Measurements from ENCODE around the gene SNAPC3. TPM values are rescaled to one million over a fixed set of nuclear protein-coding genes. Genes with fewer than 3 reads are reported as not detected.
"Not testable (repeated sequence)": the region's sequence is repeated elsewhere in the genome, so short reads cannot be mapped to it uniquely, and the experiment has no call there.

Gene SNAPC3
- total RNA-seq, 1 experiment from 2014 or later, result 21.9 TPM

DNA sequence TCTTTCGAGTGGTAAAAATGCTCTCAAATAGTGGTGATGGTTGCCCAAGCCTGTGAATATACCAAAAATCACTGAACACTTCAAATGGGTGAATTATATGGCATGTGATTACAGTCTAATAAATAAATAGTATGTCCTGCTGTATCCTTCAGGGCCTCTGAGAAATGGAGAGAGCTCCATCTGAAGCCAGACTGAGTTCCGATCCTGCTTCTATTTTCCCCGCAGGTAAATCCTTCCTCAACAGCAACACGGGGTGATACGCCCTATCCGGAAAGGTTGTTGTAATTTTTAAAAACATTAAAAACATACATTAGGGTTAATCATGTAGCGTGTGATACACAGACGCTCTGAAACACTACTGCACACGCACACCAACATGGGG, 695 bp upstream of the SNAPC3 start:
- DNase-seq (ENCODE audit: unreplicated experiment), result no peak
- Mint-ChIP-seq H3K4me1 (ENCODE audit: insufficient read depth, unreplicated experiment) (peaks cover 21% of the 10 kb centered on the region), H3K4me3 (ENCODE audit: unreplicated experiment) (peak overlapping the region; percentile 79), H3K9me3 (ENCODE audit: unreplicated experiment) (no peaks in the 10 kb centered on the region), H3K27ac (ENCODE audit: low read depth, unreplicated experiment) (peak overlapping the region; percentile 84), H3K27me3 (ENCODE audit: insufficient read depth, unreplicated experiment) (no peaks in the 10 kb centered on the region), H3K36me3 (ENCODE audit: insufficient read depth, unreplicated experiment) (peaks cover 26% of the 10 kb centered on the region)
- intact Hi-C loops (cut with micrococcal nuclease), result loop anchor here (1.0 to 2.0 kb wide), 2 partner anchors 115 to 185 kb away; partner anchors contain the start of gene TTC39B
- TF ChIP-seq, protein P1, sequence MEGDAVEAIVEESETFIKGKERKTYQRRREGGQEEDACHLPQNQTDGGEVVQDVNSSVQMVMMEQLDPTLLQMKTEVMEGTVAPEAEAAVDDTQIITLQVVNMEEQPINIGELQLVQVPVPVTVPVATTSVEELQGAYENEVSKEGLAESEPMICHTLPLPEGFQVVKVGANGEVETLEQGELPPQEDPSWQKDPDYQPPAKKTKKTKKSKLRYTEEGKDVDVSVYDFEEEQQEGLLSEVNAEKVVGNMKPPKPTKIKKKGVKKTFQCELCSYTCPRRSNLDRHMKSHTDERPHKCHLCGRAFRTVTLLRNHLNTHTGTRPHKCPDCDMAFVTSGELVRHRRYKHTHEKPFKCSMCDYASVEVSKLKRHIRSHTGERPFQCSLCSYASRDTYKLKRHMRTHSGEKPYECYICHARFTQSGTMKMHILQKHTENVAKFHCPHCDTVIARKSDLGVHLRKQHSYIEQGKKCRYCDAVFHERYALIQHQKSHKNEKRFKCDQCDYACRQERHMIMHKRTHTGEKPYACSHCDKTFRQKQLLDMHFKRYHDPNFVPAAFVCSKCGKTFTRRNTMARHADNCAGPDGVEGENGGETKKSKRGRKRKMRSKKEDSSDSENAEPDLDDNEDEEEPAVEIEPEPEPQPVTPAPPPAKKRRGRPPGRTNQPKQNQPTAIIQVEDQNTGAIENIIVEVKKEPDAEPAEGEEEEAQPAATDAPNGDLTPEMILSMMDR (IDR thresholded peaks at IDR 0.05; ENCODE audit: unreplicated experiment), result no peak
- BruUV-seq (replicated peaks), result TSS peak; percentile 90
- ChIA-PET CTCF (interaction anchor here (0.9 to 2.0 kb wide), 5 partner anchors 115 to 211 kb away, joined by 3 to 8 read pairs (median 6); partner anchors contain the start of gene TTC39B), POLR2A (interaction anchor here (0.7 to 4.5 kb wide), 10 partner anchors 9 to 178 kb away, joined by 3 to 48 read pairs (median 4); partner anchors contain the start of genes PSIP1 and TTC39B)

GRCh38 chr9:15423231-15423985, 732 bp downstream of the SNAPC3 start:
- Mint-ChIP-seq H3K36me3 (ENCODE audit: insufficient read depth, unreplicated experiment) (peaks cover 40% of the 10 kb centered on the region), H3K27ac (ENCODE audit: low read depth, unreplicated experiment) (peak overlapping the region; percentile 84)

DNA sequence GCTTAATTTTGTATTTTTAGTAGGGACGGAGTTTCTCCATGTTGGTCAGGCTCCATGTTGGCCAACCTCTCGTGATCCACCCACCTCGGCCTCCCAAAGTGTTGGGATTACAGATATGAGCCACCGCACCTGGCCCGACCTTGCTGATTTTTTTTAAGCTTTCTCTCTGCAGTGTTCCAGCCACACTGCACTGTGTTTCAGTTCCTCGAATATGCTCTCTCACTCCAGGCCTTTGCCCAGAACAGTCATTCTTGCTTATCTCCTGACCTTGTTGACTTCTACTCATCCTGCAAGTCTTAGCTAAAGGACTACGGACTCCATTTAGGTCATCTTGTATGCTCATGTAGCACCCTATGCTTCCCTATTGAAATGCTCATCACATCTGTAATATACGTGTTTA, 3.3 kb downstream of the SNAPC3 start:
- Mint-ChIP-seq H3K27ac (ENCODE audit: low read depth, unreplicated experiment) (peak overlapping the region; percentile 12), H3K9me3 (ENCODE audit: unreplicated experiment) (no peaks in the 10 kb centered on the region), H3K36me3 (ENCODE audit: insufficient read depth, unreplicated experiment) (peaks cover 41% of the 10 kb centered on the region), H3K4me3 (ENCODE audit: unreplicated experiment) (no peak overlapping the region), H3K4me1 (ENCODE audit: insufficient read depth, unreplicated experiment) (peaks cover 29% of the 10 kb centered on the region), H3K27me3 (ENCODE audit: insufficient read depth, unreplicated experiment) (no peaks in the 10 kb centered on the region)
- CTCF ChIA-PET, result interaction anchor here (0.6 to 1.6 kb wide), 4 partner anchors 9 to 1307 kb away, joined by 3 to 7 read pairs (median 3); no protein-coding TSS in a partner anchor
- TF ChIP-seq, protein P1 (IDR thresholded peaks at IDR 0.05; ENCODE audit: unreplicated experiment), result no peak
- no TSS peak for BruUV-seq (replicated peaks)
- POLR2A ChIA-PET, result no interaction called here
- intact Hi-C loops (cut with micrococcal nuclease), result no loop called here
- no peak for DNase-seq (ENCODE audit: unreplicated experiment)

More at GRCh38 chr9:15423231-15423985, 732 bp downstream of the SNAPC3 start:
- Mint-ChIP-seq H3K9me3 (ENCODE audit: unreplicated experiment) (no peaks in the 10 kb centered on the region), H3K4me3 (ENCODE audit: unreplicated experiment) (peak overlapping the region; percentile 79), H3K27me3 (ENCODE audit: insufficient read depth, unreplicated experiment) (no peaks in the 10 kb centered on the region), H3K4me1 (ENCODE audit: insufficient read depth, unreplicated experiment) (peaks cover 21% of the 10 kb centered on the region)
- no TSS peak for BruUV-seq (replicated peaks)
- intact Hi-C loops (cut with micrococcal nuclease), result loop anchor here (2.0 kb wide), 1 partner anchor 183 kb away; no protein-coding TSS in a partner anchor
- POLR2A ChIA-PET, result interaction anchor here (0.6 to 4.5 kb wide), 11 partner anchors 8 to 234 kb away, joined by 3 to 48 read pairs (median 3); partner anchors contain the start of genes CCDC171, PSIP1 and TTC39B
- TF ChIP-seq, protein P1 (IDR thresholded peaks at IDR 0.05; ENCODE audit: unreplicated experiment), result peak; percentile 12
- peak; percentile 39 for DNase-seq (ENCODE audit: unreplicated experiment)
- CTCF ChIA-PET, result interaction anchor here (0.6 to 2.0 kb wide), 14 partner anchors 10 to 320 kb away, joined by 3 to 8 read pairs (median 5); partner anchors contain the start of genes CCDC171 and TTC39B

DNA sequence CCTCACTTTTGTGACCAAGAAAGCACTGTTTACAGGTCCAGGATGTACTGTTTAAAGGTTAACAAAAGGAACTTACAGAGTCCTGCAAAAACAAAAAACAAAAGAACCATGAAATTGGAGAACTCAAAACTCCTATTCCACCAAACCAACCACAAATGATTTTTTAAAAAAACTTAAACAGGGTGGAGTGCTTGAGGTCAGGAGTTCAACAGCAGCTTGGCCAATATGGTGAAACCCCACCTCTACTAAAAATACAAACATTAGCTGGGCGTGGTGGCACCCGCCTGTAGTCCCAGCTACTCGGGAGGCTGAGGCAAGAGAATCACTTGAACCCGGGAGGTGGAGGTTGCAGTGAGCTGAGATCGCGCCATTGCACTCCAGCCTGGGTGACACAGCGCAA, 5.0 kb downstream of the SNAPC3 start:
- H3K9me3 Mint-ChIP-seq (ENCODE audit: unreplicated experiment); DNase-seq (ENCODE audit: unreplicated experiment); H3K27me3 Mint-ChIP-seq (ENCODE audit: insufficient read depth, unreplicated experiment); BruUV-seq (replicated peaks); H3K27ac Mint-ChIP-seq (ENCODE audit: low read depth, unreplicated experiment); intact Hi-C loops (cut with micrococcal nuclease); H3K4me3 Mint-ChIP-seq (ENCODE audit: unreplicated experiment); POLR2A ChIA-PET: not testable (repeated sequence)
- CTCF ChIA-PET, result interaction anchor here (0.6 to 0.7 kb wide), 5 partner anchors 43 to 769 kb away, joined by 3 to 5 read pairs (median 4); no protein-coding TSS in a partner anchor
- peaks cover 34% of the 10 kb centered on the region for H3K4me1 Mint-ChIP-seq (ENCODE audit: insufficient read depth, unreplicated experiment)
- peaks cover 37% of the 10 kb centered on the region for H3K36me3 Mint-ChIP-seq (ENCODE audit: insufficient read depth, unreplicated experiment)
